Activated T-cell treated with anti-CD3 and anti-CD28 coated beads for 1 hour (primary cell): Measurements from ENCODE around the gene EP400.

Experiments used
- DNase-seq: peaks from one replicate; pipeline ENCODE4 v3.0.0-alpha.2; 2020; ENCODE audit warnings: low read depth

Gene EP400

DNA sequence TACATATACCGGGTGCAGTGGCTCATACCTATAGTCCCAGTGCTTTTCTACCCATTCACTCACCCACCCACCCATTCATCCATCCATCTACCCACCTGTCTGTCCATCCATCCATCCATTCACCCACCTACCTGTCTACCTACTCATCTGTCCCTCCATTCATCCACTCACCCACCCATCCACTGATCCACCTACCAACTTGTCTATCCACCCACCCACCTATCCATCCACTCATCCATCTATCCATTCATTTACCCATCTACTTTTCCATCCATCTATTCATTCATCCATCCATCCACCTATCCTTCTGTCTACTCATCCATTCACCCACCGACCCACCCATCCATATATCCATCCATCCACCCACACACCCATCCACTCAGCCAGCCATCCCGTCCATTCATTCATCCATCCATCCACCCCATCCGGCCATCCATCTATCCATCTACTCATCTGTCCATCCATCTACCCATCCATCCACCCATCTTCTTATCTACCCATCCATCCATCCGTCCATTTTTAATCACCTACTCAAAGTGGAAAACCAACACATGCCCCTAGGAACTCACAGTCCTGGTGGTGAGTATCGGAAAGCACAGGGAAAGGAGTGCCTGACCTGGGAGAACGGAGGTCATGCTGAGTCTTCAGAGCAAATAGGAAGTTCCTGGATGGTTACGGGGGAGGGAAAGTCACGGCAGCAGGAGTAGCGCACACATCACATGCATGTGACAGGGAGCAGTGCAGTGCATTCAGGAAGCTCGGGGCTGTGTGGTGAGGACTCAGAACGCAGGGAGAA is 174.4 kb downstream of the EP400 start:
- no peak for DNase-seq

DNA sequence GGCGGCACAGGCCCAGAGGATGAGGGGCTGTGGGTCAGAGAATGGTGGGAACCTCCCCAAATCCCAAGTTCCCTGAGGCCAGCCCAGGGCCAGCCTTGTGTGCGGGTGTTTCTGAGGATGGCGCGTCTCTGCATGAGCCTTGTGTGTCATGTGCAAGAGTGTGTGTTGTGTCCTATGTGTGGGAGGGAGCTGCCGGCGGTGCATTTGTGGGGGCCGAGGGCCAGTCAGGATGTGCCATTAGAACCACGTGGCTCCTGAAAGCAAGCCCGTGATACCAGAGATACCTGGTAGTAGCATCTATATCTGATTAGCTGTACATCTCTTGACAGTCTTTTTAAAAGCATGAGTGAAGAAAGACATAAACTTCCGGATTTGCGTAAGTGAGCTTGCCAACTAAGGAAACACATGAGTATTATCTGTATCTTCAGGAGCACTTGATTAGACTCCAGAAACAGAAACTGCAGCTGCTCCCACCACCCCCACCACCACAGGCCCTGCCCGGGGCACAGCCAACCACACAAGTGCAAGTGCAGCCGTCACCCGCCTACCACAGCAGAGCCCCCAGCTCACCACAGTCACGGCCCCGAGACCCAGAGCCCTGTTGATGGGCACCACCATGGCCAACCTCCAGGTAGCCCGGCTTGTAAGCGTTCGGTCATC is 175.2 kb downstream of the EP400 start:
- no peak for DNase-seq

DNA sequence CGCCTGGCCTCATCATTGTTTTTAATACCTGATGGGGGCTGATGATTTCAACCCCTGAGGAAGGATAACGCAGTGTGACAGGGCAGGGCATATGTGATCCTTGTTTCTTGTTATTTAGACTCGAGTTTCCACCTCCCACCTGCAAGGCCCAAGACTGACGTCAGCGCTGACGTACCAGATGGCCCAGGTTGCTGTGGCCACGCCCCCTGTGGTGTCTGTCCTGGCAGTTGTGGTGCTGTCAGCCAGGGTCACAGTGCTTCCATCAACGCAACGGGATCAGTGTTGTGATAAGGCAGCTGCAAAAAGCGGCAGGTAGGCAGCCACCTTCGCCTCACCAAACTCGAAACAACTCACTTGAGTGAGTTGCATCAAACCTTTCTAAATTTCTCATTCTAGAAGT is 176.0 kb downstream of the EP400 start:
- no peak for DNase-seq

DNA sequence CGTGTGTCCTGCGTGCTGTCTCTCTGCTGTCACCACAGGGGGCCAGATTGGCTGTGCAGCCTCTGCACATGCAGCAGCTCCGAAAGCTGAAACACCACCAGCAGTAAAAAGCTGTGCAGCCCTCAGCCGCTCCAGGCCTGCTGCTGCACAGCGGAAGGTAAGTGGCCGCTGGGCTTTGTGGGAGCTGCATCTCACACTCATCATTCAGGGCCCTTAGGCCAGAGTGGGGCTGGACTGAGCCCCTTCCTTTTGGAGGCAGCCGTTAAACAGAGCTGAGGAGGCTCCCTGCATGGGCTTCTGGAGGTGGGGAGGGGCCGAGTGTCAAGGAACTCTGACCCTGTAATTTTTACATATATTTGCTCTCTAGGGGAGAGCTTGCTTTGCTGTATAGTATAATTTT is 177.3 kb downstream of the EP400 start:
- DNase-seq: no peak

DNA sequence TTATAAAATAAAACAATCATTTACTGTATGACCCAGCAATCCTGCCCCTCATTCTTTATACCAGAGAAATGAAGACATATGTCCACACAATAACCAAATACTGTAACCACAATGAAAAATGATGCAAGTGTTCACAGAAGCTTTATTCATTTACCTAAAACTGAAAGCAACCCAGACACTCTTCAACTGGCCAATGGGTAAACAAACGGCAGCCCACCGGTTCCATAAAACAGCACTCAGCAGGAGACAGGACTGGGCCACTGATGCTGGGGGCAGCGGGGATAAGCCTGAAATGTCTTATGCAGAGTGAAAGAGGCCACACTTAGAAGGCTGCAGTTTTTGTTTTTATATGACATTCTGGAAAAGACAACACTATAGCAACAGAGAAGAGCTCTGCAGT is 179.3 kb downstream of the EP400 start:
- DNase-seq: no peak

DNA sequence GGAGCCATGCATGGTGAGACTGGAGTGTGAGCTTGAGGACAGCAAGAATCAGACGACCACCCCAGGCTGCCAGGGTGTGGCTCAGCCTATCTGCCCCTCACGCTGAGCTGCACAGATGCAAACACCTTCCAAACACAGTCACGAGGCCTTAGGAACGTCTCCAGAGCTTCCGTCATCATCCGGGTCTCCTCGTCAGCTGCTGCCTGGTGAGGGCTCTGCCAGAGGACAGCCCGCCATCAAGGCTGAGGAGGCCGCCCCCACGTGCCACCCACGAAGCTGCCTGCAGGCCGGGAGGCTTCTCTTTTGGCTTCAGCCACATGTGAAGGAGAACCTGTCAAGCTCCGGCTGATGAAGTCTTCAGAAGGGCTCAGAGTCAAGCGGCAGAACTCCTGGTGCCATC is 180.9 kb downstream of the EP400 start:
- DNase-seq: no peak
